ENCODE measurements around the gene COX17.

COX17 gene

DNA sequence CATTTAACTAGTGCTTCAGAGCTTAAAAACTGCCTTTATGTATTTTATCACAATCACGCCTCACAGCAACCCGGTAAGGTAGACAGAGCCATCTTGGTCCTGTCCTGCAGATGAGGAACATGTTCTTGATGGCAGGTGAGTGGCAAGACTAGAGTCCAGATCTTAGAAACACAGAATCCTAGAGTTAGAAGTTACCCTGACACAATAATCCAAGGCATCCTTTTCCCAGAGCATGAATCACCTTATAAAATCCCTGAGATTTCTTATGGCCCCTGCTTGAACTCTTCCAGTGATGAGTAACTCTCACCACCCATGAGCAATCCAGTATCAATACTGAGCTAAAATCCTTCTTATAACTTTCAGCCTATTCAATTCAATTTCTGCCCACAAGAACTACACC, 33.7 kb downstream of the COX17 start:
- DNase-seq = no peak

DNA sequence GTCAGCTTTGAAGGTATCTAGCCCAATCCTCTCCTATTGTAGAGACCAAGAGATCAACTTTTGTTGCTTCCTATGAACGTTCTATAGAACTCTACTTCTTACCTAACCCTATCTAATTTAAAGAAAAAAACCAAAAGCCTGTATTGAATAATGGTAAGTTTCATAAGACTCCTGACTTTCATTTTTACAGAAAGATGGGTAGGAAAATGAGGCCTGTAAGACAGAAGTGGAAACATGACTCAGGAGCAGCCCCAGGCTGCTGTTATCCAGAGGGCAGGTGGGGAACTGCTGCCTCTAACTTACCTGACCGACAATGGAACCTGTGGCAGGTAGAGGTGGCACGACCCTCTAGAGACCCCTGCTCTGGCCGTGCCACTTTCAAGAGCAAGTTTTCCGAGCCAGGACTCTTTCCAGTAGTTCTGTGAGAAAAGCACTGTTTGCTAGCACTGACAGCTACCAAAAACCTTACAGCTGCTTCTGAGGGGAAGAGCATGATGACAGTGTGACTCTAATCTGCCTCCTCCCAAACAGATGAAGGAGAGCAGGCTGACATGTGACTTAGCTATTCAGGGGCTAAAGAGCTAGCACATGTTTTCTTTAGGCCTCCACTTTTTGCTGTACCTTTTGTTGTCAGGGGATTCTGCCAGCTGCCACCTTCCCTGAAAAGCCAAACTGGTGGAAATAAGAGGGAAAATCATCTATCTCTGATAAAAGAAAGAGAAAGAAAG, 34.3 kb downstream of the COX17 start:
- DNase-seq = no peak

DNA sequence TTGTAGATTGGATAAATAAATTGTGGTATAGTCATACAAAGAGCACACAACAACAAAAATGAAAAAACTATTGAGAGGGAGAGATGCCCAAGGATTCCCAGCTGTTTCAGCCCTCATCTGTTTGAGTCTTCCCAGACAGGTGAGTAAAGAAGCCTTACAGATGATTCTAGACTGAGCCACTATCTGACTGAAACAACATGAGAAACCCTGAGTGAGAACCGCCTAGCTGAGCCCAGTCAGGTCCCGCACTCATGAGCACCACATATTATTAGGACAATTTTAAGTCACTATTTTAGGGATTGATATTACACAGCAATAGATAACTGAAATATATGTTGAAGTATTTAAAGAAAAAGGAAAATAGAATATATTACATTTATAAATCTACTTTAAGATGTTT, 35.8 kb downstream of the COX17 start:
- DNase-seq = no peak

DNA sequence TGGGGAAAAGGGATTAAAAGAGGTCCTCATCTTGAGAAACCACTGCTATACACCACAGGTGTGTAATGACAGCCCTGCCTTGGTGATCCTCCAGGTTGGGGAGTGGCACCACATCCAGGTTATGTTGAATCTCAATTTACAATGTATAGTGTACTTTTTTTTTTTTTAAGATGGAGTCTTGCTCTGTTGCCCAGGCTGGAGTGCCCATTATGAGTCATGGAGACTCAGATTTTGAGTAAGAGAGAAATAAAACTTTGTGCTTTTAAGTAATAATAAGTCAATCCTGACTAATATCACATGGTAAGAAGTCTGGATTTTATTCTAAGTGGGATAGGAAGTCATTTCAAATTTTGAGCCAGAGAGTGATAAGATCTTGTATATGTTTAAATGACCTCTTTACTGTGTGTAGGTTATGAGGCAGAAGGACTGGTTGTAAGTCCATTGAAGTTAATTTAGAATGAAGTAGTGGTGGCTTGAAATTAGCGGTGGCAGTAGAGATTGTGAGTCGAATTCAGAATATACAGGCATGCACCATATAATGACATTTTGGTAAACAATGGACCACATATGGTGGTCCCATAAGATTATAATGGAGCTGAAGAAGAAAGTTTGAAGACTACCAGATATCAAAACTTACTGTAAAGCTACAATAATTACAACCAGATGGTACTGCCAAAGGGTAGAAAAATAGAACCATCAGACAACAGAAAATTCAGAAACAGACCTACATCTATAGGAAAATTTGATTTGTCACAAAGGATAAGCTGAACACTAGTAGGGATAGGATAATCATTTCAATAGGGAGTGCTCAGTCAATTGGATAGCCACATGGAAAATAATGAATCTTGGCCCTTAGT, 37.5 kb downstream of the COX17 start:
- no peak for DNase-seq

DNA sequence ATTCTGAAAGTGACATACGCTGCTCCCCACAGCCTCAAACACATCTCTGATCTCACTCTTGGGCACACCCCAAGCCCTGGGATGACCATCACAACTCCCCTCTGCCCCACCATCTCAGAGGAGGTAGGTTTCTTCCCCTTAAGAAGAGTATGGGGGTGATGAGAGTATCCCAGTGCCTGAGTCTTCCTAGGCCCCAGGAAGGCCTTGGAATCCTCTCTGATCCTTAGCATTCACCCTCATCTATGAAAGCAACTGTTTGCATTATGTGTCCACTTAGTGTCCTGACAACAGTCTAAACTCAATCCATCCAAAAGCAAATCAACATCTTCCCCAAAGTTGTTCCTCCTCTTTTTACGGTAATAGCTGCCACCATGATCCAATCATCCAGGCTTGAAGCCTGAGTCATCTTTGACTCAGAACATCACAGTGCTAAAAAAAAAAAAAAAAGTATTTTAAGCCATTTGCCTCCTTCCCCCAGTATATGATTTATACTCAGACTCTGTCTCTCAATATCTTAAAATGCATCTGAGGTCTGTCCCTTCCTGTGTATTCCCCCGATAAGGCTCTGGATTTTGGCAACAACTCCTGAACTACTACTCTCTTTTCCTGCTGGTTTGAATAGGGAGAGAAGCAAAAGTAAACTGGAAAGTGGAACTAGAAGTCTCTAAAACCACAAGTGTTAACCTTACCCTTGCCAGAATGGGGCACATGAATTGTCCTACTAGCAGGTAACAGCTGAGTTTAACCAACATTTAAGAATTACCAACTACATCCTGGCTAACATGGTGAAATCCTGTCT, 39.3 kb downstream of the COX17 start:
- DNase-seq = no peak

DNA sequence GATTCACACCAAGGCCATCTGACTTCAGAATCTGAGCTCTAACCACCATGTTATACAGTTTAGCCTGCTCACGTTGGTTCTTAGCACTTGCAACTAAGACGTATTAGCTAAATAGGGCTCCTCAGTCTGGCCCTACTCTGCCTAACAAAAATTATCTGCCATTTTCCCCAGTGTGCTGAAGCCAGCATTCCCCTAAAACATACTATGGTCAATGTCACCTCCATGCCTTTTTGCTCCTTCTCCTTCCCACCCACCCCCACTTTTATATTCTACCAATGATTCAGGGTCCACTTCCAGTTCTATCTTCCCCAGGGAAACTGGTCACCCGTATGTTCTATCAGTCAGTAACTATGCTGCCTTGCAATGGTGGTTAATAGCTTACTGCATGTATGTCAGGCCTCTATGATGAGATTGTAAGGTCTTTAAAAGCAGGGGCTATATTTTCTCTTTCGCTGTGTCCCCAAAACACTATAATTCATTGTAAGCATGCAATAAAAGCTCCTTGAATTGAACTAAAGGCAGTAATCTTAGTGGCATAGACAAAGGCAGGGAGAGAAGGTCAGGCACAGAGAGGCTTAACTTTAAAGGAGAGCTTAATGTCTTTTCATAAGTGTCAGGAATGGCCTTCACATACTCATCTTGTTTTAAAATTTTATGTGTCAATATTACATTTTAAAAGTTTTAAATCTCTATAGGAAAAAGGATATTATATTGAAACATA, 40.2 kb downstream of the COX17 start:
- no peak for DNase-seq

DNA sequence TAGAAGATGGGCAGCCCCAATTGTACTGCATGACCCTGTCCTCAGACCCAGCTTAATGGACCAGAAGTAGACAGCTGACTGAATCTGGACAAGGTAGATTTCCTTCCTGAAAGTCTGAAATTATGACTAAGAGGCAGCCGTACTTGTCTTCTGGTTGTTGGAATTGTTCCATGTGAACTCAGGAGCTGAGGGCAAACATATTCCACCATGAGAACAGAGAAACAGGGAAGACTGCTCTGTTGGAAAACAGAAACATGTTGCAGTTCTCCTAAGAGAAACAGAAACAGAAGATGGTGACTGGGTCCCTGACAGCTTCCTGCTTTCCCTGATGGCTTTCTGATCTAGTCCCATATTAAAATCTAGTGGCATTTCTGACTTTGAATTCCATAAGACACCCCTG, 41.0 kb downstream of the COX17 start:
- no peak for DNase-seq

DNA sequence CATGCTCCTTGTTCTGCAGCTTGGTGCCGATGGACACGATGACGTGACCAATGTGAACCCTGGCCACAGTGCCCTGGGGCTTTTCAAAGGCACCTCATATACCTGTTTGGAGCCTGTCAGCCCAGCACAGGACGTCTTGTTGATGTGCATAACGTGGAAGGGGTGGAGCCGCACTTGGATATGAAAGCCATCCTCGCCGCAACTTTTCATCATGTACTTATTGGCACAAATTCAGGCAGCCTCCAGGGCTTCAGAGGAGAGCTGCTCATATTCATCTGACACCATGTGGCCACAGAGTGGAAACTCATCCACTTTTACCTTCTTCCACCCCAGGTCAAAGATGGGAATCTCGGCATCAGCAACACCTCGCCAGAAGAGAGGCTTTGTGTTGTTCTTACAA, 41.5 kb downstream of the COX17 start:
- DNase-seq = no peak

DNA sequence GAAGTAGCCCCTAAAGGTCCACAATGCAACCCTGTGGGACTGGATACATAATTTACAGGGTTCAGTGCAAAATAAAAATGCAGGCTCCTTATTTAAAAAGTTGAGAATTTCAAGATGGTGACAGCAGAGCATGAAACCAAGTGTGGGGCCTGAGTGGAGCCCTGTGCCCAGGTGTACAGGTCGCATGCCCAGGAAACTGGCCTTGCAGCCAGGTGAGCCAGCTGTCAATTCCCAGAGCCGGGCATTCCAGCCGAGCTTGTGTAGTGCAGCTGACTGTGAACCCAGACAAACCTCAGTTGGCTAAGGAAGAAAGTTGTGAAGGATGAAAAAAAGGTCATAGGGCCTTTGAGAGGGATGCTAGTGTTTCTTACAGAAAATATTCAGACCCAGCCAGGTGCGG, 44.4 kb downstream of the COX17 start:
- no peak for DNase-seq

DNA sequence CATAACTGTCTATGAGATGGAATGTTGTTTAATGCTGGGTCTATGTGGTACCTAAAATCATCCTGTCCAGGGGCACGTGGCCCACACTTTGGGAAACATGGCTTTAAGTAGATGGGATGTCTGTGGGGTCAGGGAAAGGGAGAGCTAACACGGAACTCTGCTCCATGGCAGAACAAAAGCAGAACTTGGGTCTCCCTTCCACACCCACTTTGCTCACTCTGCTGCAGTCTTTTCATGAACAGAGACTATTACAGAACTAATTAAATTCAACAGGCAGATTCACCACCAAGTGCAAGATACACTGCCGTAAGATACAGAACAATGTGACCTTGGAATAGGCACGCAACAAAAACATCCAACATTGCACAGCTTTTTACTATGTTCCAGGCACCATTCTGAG, 45.0 kb downstream of the COX17 start:
- DNase-seq = no peak

DNA sequence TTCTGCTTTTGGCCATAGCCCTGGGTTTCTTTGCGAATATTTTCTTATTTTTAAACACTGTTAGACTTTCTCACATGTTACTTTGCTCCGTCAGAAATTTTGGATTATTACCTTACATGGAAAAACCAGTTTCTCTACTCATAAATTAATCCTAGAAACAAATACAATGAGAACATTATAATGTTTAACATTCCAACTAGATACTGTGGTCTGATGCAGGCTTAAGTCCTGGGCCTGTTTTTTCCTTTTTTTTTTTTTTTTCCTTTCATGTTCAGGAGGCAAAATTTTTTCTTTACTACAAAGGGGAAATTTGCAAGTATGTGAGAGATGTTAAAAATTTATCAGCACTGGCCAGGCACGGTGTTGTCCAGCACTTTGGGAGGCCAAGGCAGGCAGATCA, 45.7 kb downstream of the COX17 start:
- DNase-seq = no peak

DNA sequence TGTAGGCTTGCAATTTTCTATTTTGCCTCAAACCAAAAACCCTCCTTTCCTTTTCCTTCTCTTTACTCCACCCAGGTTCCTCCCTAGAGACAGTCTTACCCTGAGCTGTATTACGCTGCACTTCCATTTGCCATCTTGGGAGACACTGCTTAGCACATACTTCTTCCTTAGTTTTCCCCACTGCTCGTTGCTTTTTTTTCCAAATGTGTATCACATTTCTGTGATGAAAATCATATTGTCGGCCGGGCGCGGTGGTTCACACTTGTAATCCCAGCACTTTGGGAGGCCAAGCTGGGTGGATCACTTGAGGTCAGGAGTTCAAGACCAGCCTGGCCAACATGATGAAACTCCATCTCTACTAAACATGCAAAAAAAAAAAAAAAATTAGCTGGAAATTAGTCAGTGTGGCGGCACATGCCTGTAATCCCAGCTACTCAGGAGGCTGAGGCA, 46.3 kb downstream of the COX17 start:
- DNase-seq = no peak

DNA sequence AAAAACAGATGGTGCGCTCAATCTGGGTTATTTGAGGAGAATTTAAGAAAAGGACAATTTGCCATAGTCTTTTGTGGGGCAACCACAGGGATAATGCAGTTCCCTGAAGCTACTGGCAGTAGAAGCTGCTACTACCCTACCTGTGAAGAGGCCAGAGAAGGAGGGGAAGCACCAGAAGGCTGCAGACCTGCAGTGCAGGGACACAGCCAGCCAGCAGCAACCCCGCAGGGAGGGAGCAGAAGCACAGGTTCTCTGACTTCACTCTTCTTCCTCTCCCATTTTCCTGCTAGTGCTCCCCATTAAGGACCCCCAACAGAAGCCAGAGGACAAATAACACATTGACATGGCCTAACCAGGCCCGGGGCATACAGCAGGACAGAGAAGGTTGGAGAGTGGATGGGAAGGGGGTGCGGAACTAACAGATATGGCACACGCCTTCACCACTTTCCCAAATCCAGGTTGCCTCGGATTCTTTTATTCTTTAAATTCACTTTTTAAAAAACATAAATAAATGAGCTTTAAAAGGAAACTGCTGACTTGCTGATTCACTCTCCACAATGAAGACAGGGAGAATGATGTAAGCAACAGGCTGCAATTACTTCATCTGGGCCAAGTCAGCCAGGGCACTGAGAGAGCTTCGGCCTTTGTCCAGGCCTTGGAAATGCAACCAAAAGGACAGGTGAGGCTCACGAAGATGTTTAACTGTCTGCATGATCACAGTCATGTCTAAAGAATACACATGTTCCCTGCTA, 46.9 kb downstream of the COX17 start:
- DNase-seq = no peak

DNA sequence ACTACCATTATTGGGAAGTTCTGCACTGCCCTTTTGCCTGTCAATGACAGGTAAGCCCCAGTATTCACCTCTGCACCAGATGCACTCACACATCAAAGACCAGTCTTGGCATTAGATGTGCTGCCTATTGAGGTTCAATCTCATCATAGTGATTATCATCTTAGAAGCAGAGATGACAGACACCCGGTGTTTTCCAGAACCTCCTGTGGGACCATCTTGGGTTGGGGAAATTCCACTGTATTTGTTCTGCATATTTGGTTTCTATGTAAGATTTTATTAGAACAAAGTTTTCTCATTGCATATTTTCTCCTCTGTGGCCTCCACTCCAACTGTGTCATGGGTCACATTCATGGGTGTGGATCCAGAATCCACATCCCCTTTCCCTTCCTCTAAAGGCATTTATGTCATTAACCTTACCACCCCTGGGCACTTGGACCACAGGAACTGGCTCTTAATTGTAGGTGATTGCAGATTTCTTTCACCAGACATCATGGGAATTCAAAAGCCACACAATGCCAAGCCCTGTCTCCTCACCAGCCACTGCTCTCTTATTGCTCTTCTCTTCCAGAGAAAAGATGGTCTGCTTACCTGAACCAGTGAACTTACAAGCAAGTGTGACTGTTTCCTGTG, 48.3 kb downstream of the COX17 start:
- no peak for DNase-seq

DNA sequence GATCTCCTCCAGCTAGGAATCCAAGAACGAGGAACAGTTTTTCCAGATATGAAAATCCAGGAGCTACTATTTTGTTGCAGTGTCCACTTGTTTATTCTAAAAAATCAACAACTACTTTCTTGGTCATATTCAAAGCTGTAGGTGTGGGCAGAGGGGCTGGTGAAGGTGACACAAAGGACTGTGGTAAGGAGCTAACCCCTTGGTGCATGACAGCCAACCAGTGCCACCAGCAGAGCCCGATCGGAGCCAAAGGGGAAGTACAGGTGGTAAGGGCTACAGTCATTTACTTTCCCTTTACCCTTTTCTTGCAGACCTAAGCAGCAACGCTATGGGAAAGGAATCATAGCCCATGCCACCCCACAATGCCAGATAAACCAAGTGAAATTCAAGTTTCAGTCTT, 48.8 kb downstream of the COX17 start:
- DNase-seq = no peak

DNA sequence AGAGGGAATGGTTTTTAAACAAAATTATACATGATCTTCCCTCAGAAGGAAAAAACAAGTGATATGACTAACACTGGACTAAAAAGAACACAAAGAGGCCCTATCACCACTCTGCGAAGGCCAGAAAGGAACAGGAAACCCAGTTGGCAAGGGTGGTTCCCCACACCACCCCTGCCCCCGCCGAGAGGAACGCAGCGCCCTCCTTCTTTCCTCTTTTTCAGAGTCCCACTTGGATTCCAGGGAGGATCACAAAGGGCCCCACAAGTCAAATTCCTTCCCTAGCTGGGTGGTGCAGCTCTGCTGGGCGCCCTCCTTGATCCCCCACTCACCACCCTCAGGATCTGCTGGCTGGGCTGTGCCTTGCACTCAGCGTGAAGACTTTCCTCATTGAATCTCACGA, 49.7 kb downstream of the COX17 start:
- DNase-seq = no peak

DNA sequence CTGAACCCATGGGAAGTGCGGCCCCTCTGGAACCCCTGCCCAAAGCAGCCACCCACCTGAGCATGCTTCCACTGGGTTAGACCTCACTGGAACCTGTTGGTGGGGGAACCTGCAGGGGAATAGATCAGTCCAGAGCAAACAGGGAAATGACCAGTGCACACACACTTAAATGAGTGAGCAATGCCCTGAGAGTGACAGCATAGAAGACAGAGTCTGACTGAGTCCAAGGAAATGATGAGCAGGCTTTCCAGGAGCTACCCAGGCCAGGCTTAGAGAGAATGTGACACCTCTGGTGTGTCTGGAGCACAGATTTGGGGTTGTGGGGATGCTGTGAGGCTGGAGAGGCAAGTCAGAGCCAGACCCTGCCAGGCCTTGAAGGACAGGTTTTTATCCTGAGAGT, 51.0 kb downstream of the COX17 start:
- DNase-seq = no peak

DNA sequence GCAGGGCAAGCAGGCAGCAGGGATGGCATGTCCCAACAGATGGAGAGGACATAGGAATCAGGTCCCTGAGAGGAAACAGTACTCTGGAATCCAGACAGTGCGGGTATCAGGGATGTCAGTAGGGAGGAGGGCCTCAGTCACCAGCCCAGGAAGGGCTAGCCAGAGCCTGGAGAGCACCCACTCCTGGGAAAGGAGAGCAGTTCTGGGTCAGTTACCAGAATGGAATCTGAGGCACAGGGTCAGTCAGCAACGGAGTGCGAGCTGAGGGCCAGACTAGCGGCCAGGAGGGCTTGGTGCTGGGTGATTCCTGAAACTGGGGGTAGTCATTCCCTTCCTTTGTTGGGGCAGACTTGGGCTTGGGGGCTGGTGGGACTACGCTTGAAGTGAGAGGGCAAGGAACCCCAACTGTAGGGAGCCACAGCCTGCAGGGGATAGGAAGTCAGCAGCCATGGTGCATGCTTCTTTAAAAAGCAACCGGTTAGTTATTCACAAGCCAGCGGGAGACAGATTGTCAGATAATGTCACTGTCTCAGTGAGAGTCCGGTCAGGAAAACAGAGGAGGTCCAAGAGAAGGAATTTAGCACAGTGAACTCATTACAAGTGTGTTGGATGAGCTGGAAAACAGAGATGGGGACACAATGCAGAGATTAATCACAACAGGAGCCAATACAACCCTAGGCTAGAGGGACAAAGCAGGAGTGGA, 51.6 kb downstream of the COX17 start:
- DNase-seq = no peak

DNA sequence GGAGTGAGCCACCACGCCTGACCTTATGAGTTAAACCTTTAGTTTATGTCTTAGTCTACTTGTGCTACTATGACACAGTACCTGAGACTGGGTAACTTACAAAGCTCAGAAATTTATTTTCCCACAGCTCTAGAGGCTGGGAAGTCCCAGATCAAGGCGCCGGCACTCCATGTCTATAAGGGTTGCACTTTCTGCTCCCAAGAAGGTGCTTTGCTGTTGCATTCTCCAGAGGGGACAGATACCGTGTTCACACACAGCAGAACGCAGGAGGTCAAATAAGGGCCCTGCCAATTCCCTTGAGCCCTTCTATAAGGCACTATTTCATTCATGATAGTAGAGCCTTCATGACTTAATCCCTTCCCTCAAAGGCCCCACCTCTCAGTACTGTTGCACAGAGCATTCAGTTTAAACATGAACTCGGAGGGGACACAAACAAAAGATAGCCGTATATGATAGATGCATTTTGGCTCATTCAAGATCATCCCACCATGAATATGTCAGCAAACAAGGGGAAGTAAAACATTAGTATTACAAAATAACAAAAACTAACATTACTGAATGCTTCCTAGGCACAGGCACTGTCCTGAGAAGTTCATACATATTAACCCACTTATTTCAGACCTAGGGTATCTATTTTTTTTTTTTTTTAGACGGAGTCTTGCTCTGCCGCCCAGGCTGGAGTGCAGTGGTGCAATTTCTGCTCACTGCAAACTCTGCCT, 53.0 kb downstream of the COX17 start:
- DNase-seq = no peak

DNA sequence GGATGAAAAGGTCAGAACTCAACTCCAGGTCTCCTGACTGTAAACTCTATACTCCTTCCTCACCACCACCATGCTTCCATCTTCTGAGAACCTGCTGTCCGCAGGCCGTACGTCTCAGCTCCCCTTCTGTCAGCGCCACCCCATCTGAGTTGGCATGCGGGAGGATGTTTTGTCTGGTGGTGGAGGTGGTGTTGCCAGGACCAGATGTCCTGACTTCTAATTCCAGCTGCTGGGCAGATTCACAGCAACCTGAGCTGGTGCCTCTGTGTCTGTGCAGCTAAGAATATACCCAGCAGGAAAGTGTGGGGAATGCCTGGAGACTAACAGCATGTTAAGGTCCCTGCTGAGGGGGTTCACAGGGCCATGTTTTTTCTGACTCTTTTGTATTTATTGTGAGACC, 56.3 kb downstream of the COX17 start:
- DNase-seq = no peak
